Measurements from ENCODE around the gene DACT2.

Gene DACT2

DNA sequence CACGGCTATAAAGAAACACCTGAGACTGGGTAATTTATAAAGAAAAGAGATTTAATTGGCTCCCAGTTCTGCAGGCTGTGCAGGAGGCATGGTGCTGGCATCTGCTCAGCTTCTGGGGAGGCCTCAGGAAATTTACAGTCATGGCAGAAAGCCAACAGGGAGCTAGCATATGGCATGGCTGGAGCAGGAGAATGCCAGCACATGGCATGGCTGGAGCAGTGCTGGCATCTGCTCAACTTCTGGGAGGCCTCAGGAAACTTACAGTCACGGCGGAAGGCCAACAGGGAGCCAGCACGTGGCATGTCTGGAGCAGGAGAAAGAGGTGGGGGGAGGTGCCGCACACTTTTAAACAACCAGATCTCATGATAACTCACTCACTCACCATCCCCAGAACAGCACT, 32.5 kb upstream of the DACT2 start:
- H3K4me3 ChIP-seq (ENCODE audit: low read depth, low read length), result no peak overlapping the region
- TF ChIP-seq MYC (IDR thresholded peaks at IDR 0.05; ENCODE audit: low read depth, low read length) (no peak), POLR2A (IDR thresholded peaks at IDR 0.05; ENCODE audit: extremely low read depth, insufficient read length) (no peak)
- TF ChIP-seq, protein P1, sequence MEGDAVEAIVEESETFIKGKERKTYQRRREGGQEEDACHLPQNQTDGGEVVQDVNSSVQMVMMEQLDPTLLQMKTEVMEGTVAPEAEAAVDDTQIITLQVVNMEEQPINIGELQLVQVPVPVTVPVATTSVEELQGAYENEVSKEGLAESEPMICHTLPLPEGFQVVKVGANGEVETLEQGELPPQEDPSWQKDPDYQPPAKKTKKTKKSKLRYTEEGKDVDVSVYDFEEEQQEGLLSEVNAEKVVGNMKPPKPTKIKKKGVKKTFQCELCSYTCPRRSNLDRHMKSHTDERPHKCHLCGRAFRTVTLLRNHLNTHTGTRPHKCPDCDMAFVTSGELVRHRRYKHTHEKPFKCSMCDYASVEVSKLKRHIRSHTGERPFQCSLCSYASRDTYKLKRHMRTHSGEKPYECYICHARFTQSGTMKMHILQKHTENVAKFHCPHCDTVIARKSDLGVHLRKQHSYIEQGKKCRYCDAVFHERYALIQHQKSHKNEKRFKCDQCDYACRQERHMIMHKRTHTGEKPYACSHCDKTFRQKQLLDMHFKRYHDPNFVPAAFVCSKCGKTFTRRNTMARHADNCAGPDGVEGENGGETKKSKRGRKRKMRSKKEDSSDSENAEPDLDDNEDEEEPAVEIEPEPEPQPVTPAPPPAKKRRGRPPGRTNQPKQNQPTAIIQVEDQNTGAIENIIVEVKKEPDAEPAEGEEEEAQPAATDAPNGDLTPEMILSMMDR (IDR thresholded peaks at IDR 0.05; ENCODE audit: low read depth, low read length), result no peak
- no peak for DNase-seq (ENCODE audit: low read depth)

DNA sequence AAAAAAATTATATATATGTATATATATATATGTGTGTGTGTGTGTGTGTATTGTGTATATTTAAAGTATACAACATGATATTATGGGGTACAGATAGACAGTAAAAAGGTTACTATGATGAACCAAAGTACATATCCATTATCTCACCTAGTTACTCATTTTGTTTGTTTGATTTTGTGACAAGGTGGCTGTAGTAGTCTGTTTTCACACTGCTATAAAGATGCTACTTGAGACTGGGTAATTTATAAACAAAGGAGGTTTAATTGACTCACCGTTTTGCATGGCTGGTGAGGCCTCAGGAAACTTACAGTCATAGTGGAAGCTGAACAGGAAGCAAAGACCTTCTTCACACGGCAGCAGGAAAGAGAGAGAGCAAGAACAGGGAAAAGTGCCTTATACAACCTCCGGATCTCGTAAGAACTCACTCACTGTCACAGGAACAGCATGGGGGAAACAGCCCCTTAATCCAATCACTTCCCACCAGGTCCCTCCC, 30.2 kb upstream of the DACT2 start:
- no peak for DNase-seq (ENCODE audit: low read depth)

DNA sequence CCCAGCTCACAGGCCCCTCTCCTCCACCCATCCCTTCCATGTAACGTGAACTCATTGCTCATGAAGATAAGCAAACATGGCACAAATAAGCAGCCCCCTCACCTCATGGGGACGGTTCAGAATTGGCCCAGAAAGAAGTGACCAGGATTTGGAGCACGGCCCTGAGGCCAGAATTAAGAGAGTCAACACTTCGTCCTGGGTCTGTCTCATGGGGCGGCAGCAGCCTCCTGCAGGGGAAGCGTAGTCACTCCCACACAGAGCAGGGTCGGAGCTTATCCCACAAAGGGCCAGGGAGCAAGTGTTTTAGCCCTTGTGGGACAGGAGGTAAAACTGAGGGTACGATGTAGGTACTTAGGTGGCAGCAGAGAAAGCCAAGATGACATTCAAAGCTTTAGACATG, 28.6 kb upstream of the DACT2 start:
- TF ChIP-seq, protein P1 (IDR thresholded peaks at IDR 0.05; ENCODE audit: low read depth, low read length), result no peak
- TF ChIP-seq MYC (IDR thresholded peaks at IDR 0.05; ENCODE audit: low read depth, low read length) (no peak), POLR2A (IDR thresholded peaks at IDR 0.05; ENCODE audit: extremely low read depth, insufficient read length) (no peak)
- TF ChIP-seq, protein P2, sequence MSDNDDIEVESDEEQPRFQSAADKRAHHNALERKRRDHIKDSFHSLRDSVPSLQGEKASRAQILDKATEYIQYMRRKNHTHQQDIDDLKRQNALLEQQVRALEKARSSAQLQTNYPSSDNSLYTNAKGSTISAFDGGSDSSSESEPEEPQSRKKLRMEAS (IDR thresholded peaks at IDR 0.05; ENCODE audit: low read depth, low read length), result no peak
- no peak overlapping the region for H3K4me3 ChIP-seq (ENCODE audit: low read depth, low read length)

More for the DNA sequence above, 30.2 kb upstream of the DACT2 start:
- TF ChIP-seq, protein P2 (IDR thresholded peaks at IDR 0.05; ENCODE audit: low read depth, low read length), result no peak
- TF ChIP-seq POLR2A (IDR thresholded peaks at IDR 0.05; ENCODE audit: extremely low read depth, insufficient read length), result no peak
- TF ChIP-seq, protein P1 (IDR thresholded peaks at IDR 0.05; ENCODE audit: low read depth, low read length), result no peak
- TF ChIP-seq MYC (IDR thresholded peaks at IDR 0.05; ENCODE audit: low read depth, low read length), result no peak
- H3K4me3 ChIP-seq (ENCODE audit: low read depth, low read length), result no peak overlapping the region

DNA sequence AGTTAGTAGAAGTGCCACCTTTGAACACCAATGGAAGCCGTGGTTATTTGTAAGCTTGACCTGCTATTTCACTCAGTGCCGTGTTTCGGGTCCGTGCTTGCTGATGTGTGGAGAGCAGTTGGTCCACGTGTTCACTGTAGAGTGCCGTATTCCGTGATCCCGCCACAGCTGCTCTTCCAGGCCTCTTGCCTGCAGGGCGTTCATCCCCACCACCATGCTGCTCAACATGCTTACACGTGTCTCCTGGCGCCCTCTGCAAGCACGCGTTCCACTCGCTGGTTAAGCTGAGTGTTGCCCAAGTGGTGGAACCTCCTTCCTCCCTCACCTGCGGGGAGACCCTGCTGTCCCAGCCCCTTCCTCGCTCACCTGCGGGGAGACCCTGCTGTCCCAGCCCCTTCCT, 28.0 kb upstream of the DACT2 start:
- DNase-seq (ENCODE audit: low read depth), result no peak
- H3K4me3 ChIP-seq (ENCODE audit: low read depth, low read length), result no peak overlapping the region
- no peak for TF ChIP-seq POLR2A (IDR thresholded peaks at IDR 0.05; ENCODE audit: extremely low read depth, insufficient read length)
- TF ChIP-seq, protein P1 (IDR thresholded peaks at IDR 0.05; ENCODE audit: low read depth, low read length), result no peak
- TF ChIP-seq MYC (IDR thresholded peaks at IDR 0.05; ENCODE audit: low read depth, low read length), result no peak
- TF ChIP-seq, protein P2 (IDR thresholded peaks at IDR 0.05; ENCODE audit: low read depth, low read length), result no peak

More for the DNA sequence above, 28.6 kb upstream of the DACT2 start:
- DNase-seq (ENCODE audit: low read depth), result no peak

DNA sequence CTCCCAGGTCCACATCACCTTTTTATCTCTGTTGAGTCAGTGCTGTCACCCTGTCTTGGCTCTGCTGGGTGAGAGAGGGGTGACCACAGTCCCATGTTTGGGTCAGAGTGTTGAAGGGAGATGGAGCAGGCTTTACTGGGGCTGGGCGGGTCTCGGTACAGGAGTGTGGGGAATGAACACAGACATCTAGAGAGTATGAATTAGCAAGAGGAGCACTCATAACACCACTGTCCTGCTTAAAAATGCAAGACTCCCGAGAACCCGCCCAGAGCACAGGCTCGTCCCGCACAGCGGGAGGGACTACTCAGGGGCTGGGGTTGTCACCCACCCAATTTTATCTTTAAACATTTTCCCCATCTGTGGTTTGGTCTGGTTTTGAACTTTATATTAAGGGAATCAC, 27.5 kb upstream of the DACT2 start:
- no peak overlapping the region for H3K4me3 ChIP-seq (ENCODE audit: low read depth, low read length)
- no peak for DNase-seq (ENCODE audit: low read depth)
- TF ChIP-seq, protein P2 (IDR thresholded peaks at IDR 0.05; ENCODE audit: low read depth, low read length), result no peak
- TF ChIP-seq MYC (IDR thresholded peaks at IDR 0.05; ENCODE audit: low read depth, low read length) (no peak), POLR2A (IDR thresholded peaks at IDR 0.05; ENCODE audit: extremely low read depth, insufficient read length) (no peak)
- TF ChIP-seq, protein P1 (IDR thresholded peaks at IDR 0.05; ENCODE audit: low read depth, low read length), result no peak
